Liver (tissue), 3 donors: Measurements from ENCODE around the gene POLR3A.

Source experiments
- CTCF ChIP-seq: fragments of 150-350 bp; IDR thresholded peaks from 2 replicates; pipeline ENCODE4 v1.5.1; 2017; ENCODE audit warnings: improper control_type of control experiment, low read depth, low read length; ENCODE audit not compliant: missing input control
- JUND ChIP-seq, 2 donors: IDR thresholded peaks; 2 replicates each; pipeline ENCODE4 v1.6.1; 2016; ENCODE audit warnings: antibody characterized with exemption in 2 of 2
- TAF1 ChIP-seq: conservative IDR thresholded peaks from 2 replicates; pipeline ENCODE4 v1.6.1; 2016; ENCODE audit warnings: antibody characterized with exemption, mild to moderate bottlenecking
- donor health status: healthy.
- donor health status: healthy.

GRCh38 chr10:78011065-78011464 is 18.2 kb downstream of the POLR3A start:
- TF ChIP-seq CTCF (no peak), JUND (IDR thresholded peaks at IDR 0.05) (no peak), TAF1 (no peak)
